ENCODE measurements around the gene SLC40A1.

Gene SLC40A1, protein sequence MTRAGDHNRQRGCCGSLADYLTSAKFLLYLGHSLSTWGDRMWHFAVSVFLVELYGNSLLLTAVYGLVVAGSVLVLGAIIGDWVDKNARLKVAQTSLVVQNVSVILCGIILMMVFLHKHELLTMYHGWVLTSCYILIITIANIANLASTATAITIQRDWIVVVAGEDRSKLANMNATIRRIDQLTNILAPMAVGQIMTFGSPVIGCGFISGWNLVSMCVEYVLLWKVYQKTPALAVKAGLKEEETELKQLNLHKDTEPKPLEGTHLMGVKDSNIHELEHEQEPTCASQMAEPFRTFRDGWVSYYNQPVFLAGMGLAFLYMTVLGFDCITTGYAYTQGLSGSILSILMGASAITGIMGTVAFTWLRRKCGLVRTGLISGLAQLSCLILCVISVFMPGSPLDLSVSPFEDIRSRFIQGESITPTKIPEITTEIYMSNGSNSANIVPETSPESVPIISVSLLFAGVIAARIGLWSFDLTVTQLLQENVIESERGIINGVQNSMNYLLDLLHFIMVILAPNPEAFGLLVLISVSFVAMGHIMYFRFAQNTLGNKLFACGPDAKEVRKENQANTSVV

GRCh38 chr2:189580658-189581353 lies at the start of gene SLC40A1:
SLC40A1 (minus strand) TSS chr2:189580786; CDS start chr2:189580460, 326 bp downstream.
- DNase-seq (ENCODE audit: low read depth in 3 of 3, low spot score in 1 of 3): peak; percentile 40 to 59 (median 57)

DNA sequence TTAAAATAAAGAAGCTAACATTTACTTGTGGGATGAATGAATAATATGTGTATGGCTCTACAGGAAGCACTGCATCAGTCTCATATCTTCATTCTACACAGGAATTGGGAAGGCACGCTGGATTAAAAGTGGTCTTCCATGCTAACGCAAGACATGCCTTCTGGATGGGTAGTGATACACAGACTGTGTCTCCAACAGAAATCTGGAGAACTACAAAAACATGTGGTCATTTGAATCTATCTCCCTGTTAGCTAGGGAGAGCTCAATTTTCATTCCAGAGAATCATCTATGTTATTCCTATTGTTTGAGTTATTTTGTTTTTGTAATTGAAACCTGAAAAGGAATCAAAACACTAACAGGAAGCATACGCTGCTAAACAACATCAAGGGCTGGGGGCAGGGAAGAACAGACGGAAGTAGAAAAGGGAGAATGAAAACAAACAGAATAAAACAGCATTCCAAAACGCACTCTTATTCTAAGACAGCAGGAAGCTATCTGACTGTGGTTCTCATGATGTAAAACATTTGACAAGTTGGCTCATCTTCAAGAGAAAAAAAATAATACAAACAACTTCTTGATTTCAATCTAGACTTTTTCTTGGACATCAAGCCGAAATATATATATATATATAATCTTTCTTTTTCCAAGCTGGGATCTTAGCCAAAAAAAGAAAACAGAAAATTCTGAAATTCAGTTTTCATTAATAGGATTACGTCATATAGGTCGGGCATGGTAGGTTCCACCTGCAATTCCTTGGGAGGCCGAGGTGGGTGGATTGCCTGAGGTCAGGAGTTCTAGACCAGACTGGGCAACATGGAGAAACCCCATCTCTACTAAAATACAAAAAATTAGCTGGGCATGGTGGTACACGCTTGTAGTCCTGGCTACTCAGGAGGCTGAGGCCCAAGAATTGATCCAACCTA lies 49.2 kb upstream of the SLC40A1 start:
- DNase-seq (ENCODE audit: low read depth in 3 of 3, low spot score in 1 of 3): no peak

DNA sequence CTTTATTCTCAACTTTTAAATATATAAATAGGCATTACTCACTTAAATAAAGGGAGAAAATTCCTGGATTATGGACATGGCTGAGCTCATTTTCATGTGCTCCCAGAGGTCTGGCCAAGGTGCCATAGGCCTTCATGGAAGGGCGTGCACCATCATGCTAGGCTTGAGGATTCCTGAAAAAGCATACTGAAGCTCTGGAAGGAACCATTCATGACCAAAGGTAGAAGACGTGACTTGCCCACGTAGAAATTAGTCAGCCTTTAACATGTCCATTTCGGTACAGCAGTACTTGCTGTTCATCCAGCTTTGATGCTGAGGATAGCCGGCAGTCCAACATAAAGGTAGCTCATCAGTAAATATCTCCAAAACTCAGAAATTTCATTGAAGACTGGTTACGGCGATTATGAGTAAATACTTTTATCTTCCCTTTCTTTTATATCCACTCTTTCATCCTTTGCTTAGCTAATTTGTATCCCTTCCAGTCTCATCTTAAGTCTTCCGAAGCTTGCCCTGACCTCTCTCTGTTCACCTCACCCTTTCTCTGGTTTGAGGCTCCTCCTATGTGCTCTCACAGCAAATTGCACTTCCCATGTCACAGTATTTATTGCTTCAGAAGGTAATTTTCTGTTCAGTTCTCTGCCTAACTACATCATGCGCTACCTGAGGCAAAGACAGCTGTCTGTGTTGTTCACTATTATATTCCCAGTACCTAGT lies 48.4 kb upstream of the SLC40A1 start:
- no peak for DNase-seq (ENCODE audit: low read depth in 3 of 3, low spot score in 1 of 3)

DNA sequence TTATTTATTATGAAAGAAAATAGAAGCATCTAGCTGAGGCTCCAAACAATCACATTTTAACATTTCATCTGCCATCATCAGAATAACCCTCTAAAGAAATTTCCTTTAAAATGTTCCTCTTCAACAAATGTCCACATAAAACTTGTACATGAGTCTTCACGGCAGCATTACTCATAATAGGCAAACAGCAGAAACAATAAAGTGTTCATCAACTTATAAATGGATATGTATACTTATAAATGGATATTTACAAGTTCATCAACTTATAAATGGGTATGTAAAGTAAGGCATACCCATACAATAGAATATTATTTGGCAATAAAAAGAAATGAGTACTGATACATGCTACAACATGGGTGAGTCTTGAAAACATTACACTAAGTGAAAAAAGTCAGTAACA lies 47.2 kb upstream of the SLC40A1 start:
- no peak for DNase-seq (ENCODE audit: low read depth in 3 of 3, low spot score in 1 of 3)

DNA sequence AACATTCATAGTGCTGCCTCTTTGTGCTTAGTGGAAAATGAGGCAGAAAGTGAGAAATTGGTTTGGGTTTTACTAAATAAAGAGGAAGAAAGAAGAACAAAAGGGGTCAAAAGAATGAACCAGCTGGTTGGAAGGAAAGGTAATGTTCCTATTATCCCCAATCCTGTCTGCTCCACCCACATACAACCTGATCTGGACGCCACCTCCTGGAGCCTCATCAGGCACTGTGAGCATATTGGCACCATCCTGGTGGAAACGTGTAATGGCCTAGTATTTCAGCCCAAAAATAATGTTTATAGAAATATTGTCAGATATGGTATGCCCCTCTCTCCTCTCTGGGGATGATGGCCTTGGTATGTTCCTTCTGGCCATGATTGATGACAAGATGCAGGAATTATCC lies 45.0 kb upstream of the SLC40A1 start:
- DNase-seq (ENCODE audit: low read depth in 3 of 3, low spot score in 1 of 3): no peak

DNA sequence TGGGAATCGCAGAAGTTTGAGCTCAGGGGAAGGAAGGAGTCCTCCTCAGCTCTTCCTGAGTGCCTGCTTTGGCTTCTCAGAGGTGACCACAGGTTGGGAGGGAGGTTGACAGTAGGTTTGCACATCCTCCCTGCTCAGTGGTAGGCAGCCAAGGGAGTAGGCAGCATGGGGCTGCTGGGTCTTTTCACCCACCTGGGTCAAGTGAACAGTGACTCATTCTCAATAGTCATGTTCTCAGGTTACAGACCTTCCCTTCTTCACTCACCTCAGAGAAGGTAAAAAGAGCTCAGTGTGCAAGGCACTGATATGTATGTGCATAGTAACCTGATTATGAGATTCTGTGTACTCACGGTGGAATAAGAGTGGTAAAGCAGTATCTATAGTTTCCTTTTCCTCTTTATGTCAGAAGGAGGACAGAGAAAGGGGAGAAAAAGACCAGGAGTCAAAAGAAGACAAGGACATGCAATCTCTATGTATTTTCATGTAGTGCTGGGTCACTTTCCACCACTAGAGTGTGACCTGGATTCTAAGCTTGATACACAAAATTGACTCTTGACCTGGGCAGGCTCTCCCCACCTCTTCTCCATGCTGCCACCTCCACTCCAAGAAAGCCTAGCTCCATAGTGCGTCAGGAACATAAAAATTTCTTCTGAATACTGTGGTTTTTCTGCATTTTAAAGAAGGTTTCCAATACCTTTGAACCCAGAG lies 44.2 kb upstream of the SLC40A1 start:
- no peak for DNase-seq (ENCODE audit: low read depth in 3 of 3, low spot score in 1 of 3)

GRCh38 chr2:189623049-189623448 lies 42.5 kb upstream of the SLC40A1 start:
- DNase-seq (ENCODE audit: low read depth in 3 of 3, low spot score in 1 of 3): no peak

- DNase-seq (ENCODE audit: low read depth in 3 of 3, low spot score in 1 of 3): no peak
These were observed 41.2 kb upstream of the SLC40A1 start for GRCh38 chr2:189621781-189622180.

GRCh38 chr2:189618197-189618596 lies 37.6 kb upstream of the SLC40A1 start:
- DNase-seq (ENCODE audit: low read depth in 3 of 3, low spot score in 1 of 3): no peak

DNA sequence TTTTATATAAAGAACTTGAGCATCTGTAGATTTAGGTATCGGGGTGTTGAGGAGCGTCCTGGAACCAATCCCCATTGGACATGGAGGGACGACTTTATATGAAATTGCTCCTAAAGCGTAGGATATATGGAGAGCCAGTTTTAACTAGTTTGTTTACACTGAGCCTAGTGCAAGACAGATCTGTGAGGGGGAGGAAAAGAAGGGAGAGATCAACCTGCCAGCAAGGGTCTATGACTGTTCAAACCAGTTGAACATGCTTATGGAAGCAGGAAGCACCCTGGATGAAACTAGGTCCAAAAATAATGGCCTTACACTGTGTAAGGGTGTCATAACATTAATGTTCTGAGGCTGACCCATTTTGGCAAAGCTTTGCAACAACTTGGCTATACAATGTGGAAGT lies 34.0 kb upstream of the SLC40A1 start:
- DNase-seq (ENCODE audit: low read depth in 3 of 3, low spot score in 1 of 3): no peak

DNA sequence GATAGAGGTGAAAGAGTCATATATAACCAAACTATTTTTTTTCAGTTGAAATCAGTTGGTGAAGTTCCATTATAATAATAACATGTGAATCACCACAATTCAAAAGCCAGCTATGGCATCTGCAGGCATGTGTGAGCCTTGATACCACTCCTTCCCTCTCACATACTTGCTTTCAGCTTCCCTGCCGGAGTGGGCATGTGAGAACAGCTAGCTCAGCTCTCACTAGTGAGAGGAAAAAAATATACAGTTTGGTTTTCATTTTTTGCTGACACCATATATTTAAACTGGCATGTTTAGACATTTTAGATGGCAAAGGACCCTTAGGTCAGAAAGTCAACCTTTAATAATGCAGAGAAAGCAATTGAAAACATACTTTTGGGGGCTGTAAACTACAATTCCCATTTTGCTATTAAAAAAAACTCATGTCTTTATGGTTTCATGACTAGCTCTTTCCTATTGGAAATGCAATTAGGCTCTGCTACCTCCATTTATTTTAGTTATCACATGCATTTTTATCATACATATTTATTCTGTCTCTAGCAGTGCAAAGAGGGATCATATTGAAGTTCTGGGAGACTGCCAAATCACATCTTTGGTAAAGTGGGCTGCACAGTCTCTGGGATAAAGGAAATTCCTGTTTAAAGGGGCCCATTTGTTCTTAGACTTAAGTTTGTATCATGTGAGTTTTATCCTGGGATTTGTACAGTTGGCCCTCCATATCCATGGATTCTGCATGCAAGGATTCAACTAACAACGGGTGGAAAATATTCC lies 33.2 kb upstream of the SLC40A1 start:
- no peak for DNase-seq (ENCODE audit: low read depth in 3 of 3, low spot score in 1 of 3)

GRCh38 chr2:189613077-189613636 lies 32.6 kb upstream of the SLC40A1 start:
- DNase-seq (ENCODE audit: low read depth in 3 of 3, low spot score in 1 of 3): no peak

GRCh38 chr2:189610700-189611099 lies 30.1 kb upstream of the SLC40A1 start:
- no peak for DNase-seq (ENCODE audit: low read depth in 3 of 3, low spot score in 1 of 3)

GRCh38 chr2:189609853-189610252 lies 29.3 kb upstream of the SLC40A1 start:
- no peak for DNase-seq (ENCODE audit: low read depth in 3 of 3, low spot score in 1 of 3)

DNA sequence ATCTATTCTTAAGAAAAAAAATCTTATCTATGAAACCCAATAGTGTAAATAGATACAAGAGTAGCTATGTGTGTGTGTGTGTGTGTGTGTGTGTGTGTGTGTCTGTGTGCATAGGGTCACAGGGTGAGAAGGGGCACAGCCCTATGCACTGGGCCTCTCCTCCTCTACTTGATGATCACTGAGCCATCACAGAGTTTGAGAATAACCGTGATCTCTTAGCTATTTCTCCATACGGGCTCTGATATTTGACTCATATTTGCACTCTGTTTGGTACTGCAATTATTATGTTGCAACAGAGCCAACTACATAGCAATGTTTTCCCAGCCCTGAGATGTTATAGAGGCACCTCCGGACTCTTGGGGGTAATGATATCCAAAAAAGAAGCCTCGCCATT lies 28.8 kb upstream of the SLC40A1 start:
- no peak for DNase-seq (ENCODE audit: low read depth in 3 of 3, low spot score in 1 of 3)

GRCh38 chr2:189608795-189609422 lies 28.3 kb upstream of the SLC40A1 start:
- DNase-seq (ENCODE audit: low read depth in 3 of 3, low spot score in 1 of 3): no peak

DNA sequence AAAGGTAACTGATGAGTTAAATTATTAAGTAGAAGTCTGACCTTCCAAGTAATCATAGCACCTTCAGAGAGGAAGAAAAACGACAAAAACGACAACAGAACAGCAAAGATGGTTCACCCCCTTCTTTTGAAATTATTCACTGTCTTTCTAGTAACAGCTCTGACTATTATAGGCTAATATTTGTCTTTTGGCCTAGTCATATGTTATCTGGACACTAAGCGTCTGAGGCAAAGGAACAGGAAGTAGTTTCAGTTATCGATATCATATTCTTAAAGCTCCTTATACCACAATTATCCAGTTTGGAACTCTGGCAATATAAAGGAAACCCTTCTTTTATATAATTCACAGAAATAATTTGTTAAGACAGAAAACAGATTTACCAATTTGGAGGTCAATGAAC lies 27.6 kb upstream of the SLC40A1 start:
- DNase-seq (ENCODE audit: low read depth in 3 of 3, low spot score in 1 of 3): no peak

DNA sequence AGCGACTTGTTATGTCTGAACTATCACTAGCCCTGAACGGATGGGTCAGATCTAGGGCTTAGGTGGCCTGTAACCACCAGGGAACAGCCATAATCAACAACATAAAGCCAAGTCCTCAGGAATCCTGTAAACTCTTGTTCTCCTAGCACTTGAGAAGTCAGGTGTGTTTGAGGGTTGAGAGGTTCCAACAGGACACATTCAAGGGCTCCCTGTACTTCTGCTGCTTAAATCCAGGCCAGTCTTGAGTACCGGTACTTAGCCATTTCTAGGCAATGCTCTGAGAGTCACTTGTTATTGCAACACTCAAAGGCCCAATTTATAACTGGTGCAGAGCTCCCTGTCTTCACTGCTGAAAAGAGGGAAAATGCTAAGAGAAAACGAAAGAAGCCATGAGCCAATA lies 21.6 kb upstream of the SLC40A1 start:
- DNase-seq (ENCODE audit: low read depth in 3 of 3, low spot score in 1 of 3): no peak

All from stimulated activated CD4-positive, alpha-beta T cell treated with anti-CD3 and anti-CD28 coated beads, TNF-alpha, amount 100 ng/mL, for 1 hour (primary cell).